Epithelial cell of proximal tubule (primary cell): Measurements from ENCODE around the gene STX12. TPM values are rescaled to one million over a fixed set of nuclear protein-coding genes. Genes with fewer than 3 reads are reported as not detected.
"Not testable (repeated sequence)": the region's sequence is repeated elsewhere in the genome, so short reads cannot be mapped to it uniquely, and the experiment has no call there.

Experiments
- DNase-seq: peaks from one replicate; pipeline ENCODE4 v3.0.0-alpha.2; 2011; ENCODE audit warnings: low read depth
- H3K4me3 ChIP-seq: 2 replicates; pipeline ENCODE4 v1.5.1; 2011; ENCODE audit warnings: low read depth, mild to moderate bottlenecking, low read length
- total RNA-seq: library from RNA; depleted of rRNA; stranded (reverse); fragments of >200 nt; gene quantifications from 2 replicates; pipeline ENCODE4 v1.2.3, GENCODE V29; 2015
- TF ChIP-seq, protein P1 (sequence below): conservative IDR thresholded peaks from 2 replicates; pipeline ENCODE4 v1.5.1; 2012; ENCODE audit warnings: low read depth, mild to moderate bottlenecking, low read length

Gene STX12
- total RNA-seq, 1 donor from 2014 or later: 31.5 TPM

GRCh38 chr1:27774654-27775053 is 1.6 kb downstream of the STX12 start:
- H3K4me3 ChIP-seq: no peak overlapping the region
- DNase-seq: no peak
- TF ChIP-seq, protein P1, sequence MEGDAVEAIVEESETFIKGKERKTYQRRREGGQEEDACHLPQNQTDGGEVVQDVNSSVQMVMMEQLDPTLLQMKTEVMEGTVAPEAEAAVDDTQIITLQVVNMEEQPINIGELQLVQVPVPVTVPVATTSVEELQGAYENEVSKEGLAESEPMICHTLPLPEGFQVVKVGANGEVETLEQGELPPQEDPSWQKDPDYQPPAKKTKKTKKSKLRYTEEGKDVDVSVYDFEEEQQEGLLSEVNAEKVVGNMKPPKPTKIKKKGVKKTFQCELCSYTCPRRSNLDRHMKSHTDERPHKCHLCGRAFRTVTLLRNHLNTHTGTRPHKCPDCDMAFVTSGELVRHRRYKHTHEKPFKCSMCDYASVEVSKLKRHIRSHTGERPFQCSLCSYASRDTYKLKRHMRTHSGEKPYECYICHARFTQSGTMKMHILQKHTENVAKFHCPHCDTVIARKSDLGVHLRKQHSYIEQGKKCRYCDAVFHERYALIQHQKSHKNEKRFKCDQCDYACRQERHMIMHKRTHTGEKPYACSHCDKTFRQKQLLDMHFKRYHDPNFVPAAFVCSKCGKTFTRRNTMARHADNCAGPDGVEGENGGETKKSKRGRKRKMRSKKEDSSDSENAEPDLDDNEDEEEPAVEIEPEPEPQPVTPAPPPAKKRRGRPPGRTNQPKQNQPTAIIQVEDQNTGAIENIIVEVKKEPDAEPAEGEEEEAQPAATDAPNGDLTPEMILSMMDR: no peak

- H3K4me3 ChIP-seq, DNase-seq: not testable (repeated sequence)
These were observed 2.3 kb downstream of the STX12 start for GRCh38 chr1:27775336-27775735.

DNA sequence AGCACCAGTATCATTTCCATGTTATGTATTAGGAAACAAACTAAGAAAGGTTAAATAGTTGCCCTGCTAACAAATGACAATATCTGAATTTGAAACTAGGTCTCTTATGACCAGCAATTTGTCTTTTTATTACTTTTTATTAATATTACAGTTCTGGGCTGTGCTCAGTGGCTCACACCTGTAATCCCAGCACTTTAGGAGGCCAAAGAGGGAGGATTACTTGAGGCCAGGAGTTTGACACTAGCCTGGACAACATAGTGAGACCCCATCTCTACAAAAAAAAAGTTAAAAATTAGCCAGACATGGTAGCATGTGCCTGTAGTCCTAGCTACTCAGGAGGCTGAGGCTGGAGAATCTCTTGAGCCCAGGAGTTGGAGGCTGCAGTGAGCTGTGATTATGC is 3.3 kb downstream of the STX12 start:
- not testable (repeated sequence) for DNase-seq, H3K4me3 ChIP-seq

- H3K4me3 ChIP-seq: no peak overlapping the region
- TF ChIP-seq, protein P1: no peak
- DNase-seq: no peak
These were observed 5.0 kb downstream of the STX12 start for GRCh38 chr1:27778056-27778455.

DNA sequence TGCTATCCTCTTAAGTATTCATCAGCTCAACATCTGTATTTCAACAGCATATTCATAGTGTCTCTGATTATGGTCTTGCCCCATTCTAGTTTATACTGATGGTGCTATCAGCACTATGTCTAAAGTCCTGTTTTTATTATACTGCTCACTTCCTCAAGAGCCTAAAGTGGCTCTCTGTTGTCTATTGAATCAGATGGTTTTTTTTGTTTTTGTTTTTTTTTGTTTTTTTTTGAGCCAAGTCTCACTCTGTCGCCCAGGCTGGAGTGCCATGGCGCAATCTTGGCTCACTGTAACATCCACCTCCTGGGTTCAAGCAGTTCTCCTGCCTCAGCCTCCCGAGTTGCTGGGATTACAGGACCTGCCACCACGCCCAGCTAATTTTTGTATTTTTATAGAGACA is 6.1 kb downstream of the STX12 start:
- H3K4me3 ChIP-seq: no peak overlapping the region
- TF ChIP-seq, protein P1: no peak
- no peak for DNase-seq

DNA sequence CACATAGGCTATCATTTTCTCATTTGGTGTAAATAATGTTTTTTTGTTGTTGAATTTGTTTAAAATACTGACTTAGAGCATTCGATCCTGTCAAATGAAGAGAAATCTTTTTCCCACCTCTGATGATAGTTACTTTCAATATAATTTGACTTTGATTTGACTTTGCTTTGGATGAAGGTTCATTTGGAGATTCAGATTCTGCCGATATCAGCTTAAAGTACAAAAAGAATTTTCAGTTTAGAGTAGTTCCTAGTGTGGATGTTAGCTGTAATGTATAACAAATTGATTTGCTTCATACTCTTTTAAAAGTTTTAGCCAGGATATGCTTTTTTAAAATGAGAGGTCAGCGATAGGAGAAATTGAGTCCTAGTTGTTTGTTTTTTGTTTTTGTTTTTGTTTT is 9.9 kb downstream of the STX12 start:
- H3K4me3 ChIP-seq: no peak overlapping the region
- TF ChIP-seq, protein P1: no peak
- DNase-seq: no peak

DNA sequence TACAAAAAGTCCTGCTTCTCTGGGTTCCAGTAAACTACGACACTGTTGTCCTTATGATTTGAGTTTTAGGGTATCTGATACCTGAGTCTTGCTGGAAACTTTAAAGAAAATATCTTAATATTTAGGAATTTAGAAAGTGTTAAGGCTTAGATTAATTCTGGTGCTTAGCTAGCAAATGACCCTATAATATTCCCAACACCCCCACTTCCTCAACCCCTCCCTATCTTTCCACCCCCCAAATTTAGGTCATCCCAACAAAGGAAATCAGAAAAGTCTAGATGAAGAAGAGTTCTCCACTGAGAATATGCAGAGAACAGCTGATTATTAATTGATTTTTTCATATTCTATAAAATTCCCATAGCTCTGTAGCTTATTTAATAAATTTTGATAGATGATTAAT is 11.7 kb downstream of the STX12 start:
- TF ChIP-seq, protein P1: no peak
- no peak for DNase-seq
- no peak overlapping the region for H3K4me3 ChIP-seq

- H3K4me3 ChIP-seq: no peak overlapping the region
- DNase-seq: no peak
- TF ChIP-seq, protein P1: no peak
These were observed 12.9 kb downstream of the STX12 start for GRCh38 chr1:27785781-27786455.
